ENCODE results near the gene FES.
"Not testable (repeated sequence)": the region's sequence is repeated elsewhere in the genome, so short reads cannot be mapped to it uniquely, and the experiment has no call there.

The FES gene

GRCh38 chr15:90883976-90884718 lies at the start of gene FES:
FES (plus strand) TSS chr15:90884504; CDS start chr15:90885046, 542 bp downstream.
- DNase-seq = no peak

- DNase-seq = no peak
Observed at GRCh38 chr15:90834626-90835025, 49.7 kb upstream of the FES start.

- DNase-seq = no peak
Observed at GRCh38 chr15:90836296-90836871, 47.9 kb upstream of the FES start.

GRCh38 chr15:90837094-90837493 lies 47.2 kb upstream of the FES start:
- DNase-seq = no peak

- DNase-seq = peak; percentile 89
Observed at GRCh38 chr15:90838139-90838538, 46.2 kb upstream of the FES start.

- no peak for DNase-seq
Observed at GRCh38 chr15:90838544-90838943, 45.8 kb upstream of the FES start.

- DNase-seq = no peak
Observed at GRCh38 chr15:90839187-90840071, 44.9 kb upstream of the FES start.

- no peak for DNase-seq
Observed at GRCh38 chr15:90840157-90840855, 44.0 kb upstream of the FES start.

GRCh38 chr15:90840954-90841353 lies 43.4 kb upstream of the FES start:
- DNase-seq = no peak

GRCh38 chr15:90844696-90845095 lies 39.6 kb upstream of the FES start:
- no peak for DNase-seq

GRCh38 chr15:90845201-90845949 lies 38.9 kb upstream of the FES start:
- no peak for DNase-seq

GRCh38 chr15:90849424-90849823 lies 34.9 kb upstream of the FES start:
- not testable (repeated sequence) for DNase-seq

GRCh38 chr15:90851114-90851513 lies 33.2 kb upstream of the FES start:
- peak; percentile 50 for DNase-seq

- no peak for DNase-seq
Observed at GRCh38 chr15:90851940-90852339, 32.4 kb upstream of the FES start.

GRCh38 chr15:90855139-90855538 lies 29.2 kb upstream of the FES start:
- DNase-seq = no peak

- DNase-seq = no peak
Observed at GRCh38 chr15:90857337-90857736, 27.0 kb upstream of the FES start.

GRCh38 chr15:90857883-90858443 lies 26.3 kb upstream of the FES start:
- no peak for DNase-seq

GRCh38 chr15:90859234-90860131 lies 24.8 kb upstream of the FES start:
- no peak for DNase-seq

- DNase-seq = no peak
Observed at GRCh38 chr15:90860450-90860849, 23.9 kb upstream of the FES start.

- DNase-seq = no peak
Observed at GRCh38 chr15:90860942-90861675, 23.2 kb upstream of the FES start.

Data from activated T-cell treated with anti-CD3 and anti-CD28 coated beads, Interleukin-2, amount 50 U/mL, for 1 hour (primary cell).